ENCODE results near the gene ARHGAP6.

DNA sequence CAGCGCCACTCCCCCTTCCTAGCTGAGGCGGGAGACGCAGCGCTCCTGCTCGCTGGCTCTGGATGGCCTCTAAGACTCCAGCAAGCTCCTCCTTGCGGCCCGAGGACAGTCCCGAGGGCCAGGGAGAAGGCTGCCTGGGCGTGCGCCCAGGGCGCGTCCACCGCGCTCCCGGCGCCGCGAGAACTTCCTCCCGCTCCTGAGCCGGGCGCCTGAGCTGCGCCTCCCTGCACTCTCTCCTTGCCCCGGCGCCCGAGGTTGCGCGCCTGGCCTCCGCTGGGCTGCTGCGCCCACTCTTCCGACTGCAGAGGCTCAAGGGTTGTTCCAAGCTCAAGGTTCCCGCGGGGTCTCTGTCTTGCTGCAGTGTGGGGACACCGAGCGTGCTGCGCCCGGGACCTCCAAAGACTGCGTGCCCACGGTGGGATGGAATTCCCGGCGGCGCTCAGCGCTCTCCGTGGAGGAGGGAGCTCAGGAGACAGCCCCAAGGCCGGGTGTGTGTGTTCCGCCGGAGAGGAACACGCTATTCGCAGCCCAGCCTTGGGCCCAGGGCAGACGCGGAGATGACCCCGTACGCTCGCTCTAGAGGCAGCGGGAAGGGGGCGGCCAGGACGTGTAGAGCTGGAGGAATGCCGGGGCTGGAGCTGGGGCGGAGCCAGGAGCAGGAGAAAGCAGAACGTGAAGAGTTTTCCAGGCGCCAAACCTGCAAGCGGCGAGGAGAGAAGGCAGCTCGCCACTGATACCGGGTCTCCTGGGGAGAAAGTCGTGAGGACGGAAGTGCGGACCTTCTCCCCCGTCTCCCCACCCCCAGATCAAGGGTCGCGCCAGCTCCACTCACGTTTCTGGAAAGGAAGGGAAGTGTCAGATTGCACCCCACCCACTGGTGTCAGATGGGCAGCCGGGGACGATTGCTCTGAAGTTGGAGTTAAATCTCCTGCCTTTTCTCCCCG, at the start of gene ARHGAP6:
- TF ChIP-seq, protein P1, sequence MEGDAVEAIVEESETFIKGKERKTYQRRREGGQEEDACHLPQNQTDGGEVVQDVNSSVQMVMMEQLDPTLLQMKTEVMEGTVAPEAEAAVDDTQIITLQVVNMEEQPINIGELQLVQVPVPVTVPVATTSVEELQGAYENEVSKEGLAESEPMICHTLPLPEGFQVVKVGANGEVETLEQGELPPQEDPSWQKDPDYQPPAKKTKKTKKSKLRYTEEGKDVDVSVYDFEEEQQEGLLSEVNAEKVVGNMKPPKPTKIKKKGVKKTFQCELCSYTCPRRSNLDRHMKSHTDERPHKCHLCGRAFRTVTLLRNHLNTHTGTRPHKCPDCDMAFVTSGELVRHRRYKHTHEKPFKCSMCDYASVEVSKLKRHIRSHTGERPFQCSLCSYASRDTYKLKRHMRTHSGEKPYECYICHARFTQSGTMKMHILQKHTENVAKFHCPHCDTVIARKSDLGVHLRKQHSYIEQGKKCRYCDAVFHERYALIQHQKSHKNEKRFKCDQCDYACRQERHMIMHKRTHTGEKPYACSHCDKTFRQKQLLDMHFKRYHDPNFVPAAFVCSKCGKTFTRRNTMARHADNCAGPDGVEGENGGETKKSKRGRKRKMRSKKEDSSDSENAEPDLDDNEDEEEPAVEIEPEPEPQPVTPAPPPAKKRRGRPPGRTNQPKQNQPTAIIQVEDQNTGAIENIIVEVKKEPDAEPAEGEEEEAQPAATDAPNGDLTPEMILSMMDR (IDR thresholded peaks at IDR 0.05; ENCODE audit: insufficient read depth, low read length): no peak
- TF ChIP-seq POLR2AphosphoS5 (IDR thresholded peaks at IDR 0.05; ENCODE audit: low read depth) (no peak), SPI1 (IDR thresholded peaks at IDR 0.05; ENCODE audit: borderline replicate concordance, low read depth) (no peak), GABPA (IDR thresholded peaks at IDR 0.05; ENCODE audit: low read depth) (no peak)
- TF ChIP-seq, protein P2, sequence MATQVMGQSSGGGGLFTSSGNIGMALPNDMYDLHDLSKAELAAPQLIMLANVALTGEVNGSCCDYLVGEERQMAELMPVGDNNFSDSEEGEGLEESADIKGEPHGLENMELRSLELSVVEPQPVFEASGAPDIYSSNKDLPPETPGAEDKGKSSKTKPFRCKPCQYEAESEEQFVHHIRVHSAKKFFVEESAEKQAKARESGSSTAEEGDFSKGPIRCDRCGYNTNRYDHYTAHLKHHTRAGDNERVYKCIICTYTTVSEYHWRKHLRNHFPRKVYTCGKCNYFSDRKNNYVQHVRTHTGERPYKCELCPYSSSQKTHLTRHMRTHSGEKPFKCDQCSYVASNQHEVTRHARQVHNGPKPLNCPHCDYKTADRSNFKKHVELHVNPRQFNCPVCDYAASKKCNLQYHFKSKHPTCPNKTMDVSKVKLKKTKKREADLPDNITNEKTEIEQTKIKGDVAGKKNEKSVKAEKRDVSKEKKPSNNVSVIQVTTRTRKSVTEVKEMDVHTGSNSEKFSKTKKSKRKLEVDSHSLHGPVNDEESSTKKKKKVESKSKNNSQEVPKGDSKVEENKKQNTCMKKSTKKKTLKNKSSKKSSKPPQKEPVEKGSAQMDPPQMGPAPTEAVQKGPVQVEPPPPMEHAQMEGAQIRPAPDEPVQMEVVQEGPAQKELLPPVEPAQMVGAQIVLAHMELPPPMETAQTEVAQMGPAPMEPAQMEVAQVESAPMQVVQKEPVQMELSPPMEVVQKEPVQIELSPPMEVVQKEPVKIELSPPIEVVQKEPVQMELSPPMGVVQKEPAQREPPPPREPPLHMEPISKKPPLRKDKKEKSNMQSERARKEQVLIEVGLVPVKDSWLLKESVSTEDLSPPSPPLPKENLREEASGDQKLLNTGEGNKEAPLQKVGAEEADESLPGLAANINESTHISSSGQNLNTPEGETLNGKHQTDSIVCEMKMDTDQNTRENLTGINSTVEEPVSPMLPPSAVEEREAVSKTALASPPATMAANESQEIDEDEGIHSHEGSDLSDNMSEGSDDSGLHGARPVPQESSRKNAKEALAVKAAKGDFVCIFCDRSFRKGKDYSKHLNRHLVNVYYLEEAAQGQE (IDR thresholded peaks at IDR 0.05; ENCODE audit: insufficient replicate concordance, low read depth): no peak

Data from HL-60 (cell line).